Measurements from ENCODE around the gene IL27RA. TPM values are rescaled to one million over a fixed set of nuclear protein-coding genes. Genes with fewer than 3 reads are reported as not detected.

Gene IL27RA
- total RNA-seq, 2 experiments from 2014 or later: 5.2 to 9.0 TPM

- H3K4me3 ChIP-seq (ENCODE audit: low read depth, low read length, poor library complexity, severe bottlenecking): no peak overlapping the region
- BruUV-seq (replicated peaks): no TSS peak
- peaks cover 9% of the 10 kb centered on the region for H3K9me3 ChIP-seq (ENCODE audit: low read length)
- H3K79me2 ChIP-seq (ENCODE audit: insufficient read depth, low read depth, low read length): peaks cover 19% of the 10 kb centered on the region
- TF ChIP-seq CTCF (conservative IDR thresholded peaks at IDR 0.05; ENCODE audit: low read length) (no peak), EZH2phosphoT487 (IDR thresholded peaks at IDR 0.05; ENCODE audit: borderline replicate concordance, low read depth, low read length) (no peak)
- H2AFZ ChIP-seq (ENCODE audit: low read length): no peak overlapping the region
- H3K9me2 ChIP-seq (ENCODE audit: insufficient read depth, low read length): no peaks in the 10 kb centered on the region
- CTCF ChIA-PET (ENCODE audit: unreplicated experiment): no interaction called here
- intact Hi-C loops (cut with micrococcal nuclease; ENCODE audit: unreplicated experiment): no loop called here
- no peaks in the 10 kb centered on the region for H4K20me1 ChIP-seq (ENCODE audit: insufficient read depth, low read length)
- H3K4me2 ChIP-seq (ENCODE audit: low read length): no peak overlapping the region
- H3K27ac ChIP-seq (ENCODE audit: low read depth, low read length, poor library complexity, severe bottlenecking): no peak overlapping the region
- POLR2A ChIA-PET: interaction anchor here (0.7 to 0.9 kb wide), 2 partner anchors 9 kb away, joined by 5 to 7 read pairs; no protein-coding TSS in a partner anchor
- H3K4me1 ChIP-seq (ENCODE audit: insufficient read depth, low read length, poor library complexity, severe bottlenecking): peaks cover 9% of the 10 kb centered on the region
- DNase-seq (ENCODE audit: low spot score): no peak
- peaks cover 59% of the 10 kb centered on the region for H3K36me3 ChIP-seq (ENCODE audit: insufficient read depth, low read length)
Observed at GRCh38 chr19:13995878-13996765, 35.4 kb upstream of the IL27RA start.

- TF ChIP-seq EZH2phosphoT487 (IDR thresholded peaks at IDR 0.05; ENCODE audit: borderline replicate concordance, low read depth, low read length) (no peak), CTCF (conservative IDR thresholded peaks at IDR 0.05; ENCODE audit: low read length) (no peak)
- intact Hi-C loops (cut with micrococcal nuclease; ENCODE audit: unreplicated experiment): no loop called here
- Histone ChIP-seq H3K79me2 (ENCODE audit: insufficient read depth, low read depth, low read length) (peaks cover 29% of the 10 kb centered on the region), H3K4me1 (ENCODE audit: insufficient read depth, low read length, poor library complexity, severe bottlenecking) (peaks cover 18% of the 10 kb centered on the region), H3K9me3 (ENCODE audit: low read length) (peaks cover 9% of the 10 kb centered on the region), H3K9me2 (ENCODE audit: insufficient read depth, low read length) (no peaks in the 10 kb centered on the region), H3K27ac (ENCODE audit: low read depth, low read length, poor library complexity, severe bottlenecking) (no peak overlapping the region), H3K36me3 (ENCODE audit: insufficient read depth, low read length) (peaks cover 56% of the 10 kb centered on the region), H4K20me1 (ENCODE audit: insufficient read depth, low read length) (no peaks in the 10 kb centered on the region), H2AFZ (ENCODE audit: low read length) (no peak overlapping the region), H3K4me2 (ENCODE audit: low read length) (no peak overlapping the region), H3K4me3 (ENCODE audit: low read depth, low read length, poor library complexity, severe bottlenecking) (no peak overlapping the region)
- DNase-seq (ENCODE audit: low spot score): no peak
- no TSS peak for BruUV-seq (replicated peaks)
- CTCF ChIA-PET (ENCODE audit: unreplicated experiment): no interaction called here
- POLR2A ChIA-PET: no interaction called here
Observed at GRCh38 chr19:13996928-13997630, 34.5 kb upstream of the IL27RA start.

- Histone ChIP-seq H3K4me2 (ENCODE audit: low read length) (no peak overlapping the region), H4K20me1 (ENCODE audit: insufficient read depth, low read length) (no peaks in the 10 kb centered on the region), H2AFZ (ENCODE audit: low read length) (no peak overlapping the region), H3K4me1 (ENCODE audit: insufficient read depth, low read length, poor library complexity, severe bottlenecking) (peaks cover 23% of the 10 kb centered on the region), H3K9me3 (ENCODE audit: low read length) (peaks cover 9% of the 10 kb centered on the region), H3K36me3 (ENCODE audit: insufficient read depth, low read length) (peaks cover 50% of the 10 kb centered on the region), H3K27ac (ENCODE audit: low read depth, low read length, poor library complexity, severe bottlenecking) (no peak overlapping the region), H3K79me2 (ENCODE audit: insufficient read depth, low read depth, low read length) (peaks cover 34% of the 10 kb centered on the region), H3K9me2 (ENCODE audit: insufficient read depth, low read length) (no peaks in the 10 kb centered on the region), H3K4me3 (ENCODE audit: low read depth, low read length, poor library complexity, severe bottlenecking) (no peak overlapping the region)
- DNase-seq (ENCODE audit: low spot score): no peak
- intact Hi-C loops (cut with micrococcal nuclease; ENCODE audit: unreplicated experiment): no loop called here
- ChIA-PET CTCF (ENCODE audit: unreplicated experiment) (no interaction called here), POLR2A (no interaction called here)
- no TSS peak for BruUV-seq (replicated peaks)
- TF ChIP-seq EZH2phosphoT487 (IDR thresholded peaks at IDR 0.05; ENCODE audit: borderline replicate concordance, low read depth, low read length): no peak
- TF ChIP-seq CTCF (conservative IDR thresholded peaks at IDR 0.05; ENCODE audit: low read length): no peak
Observed at GRCh38 chr19:13997631-13997962, 34.0 kb upstream of the IL27RA start.

All from OCI-LY7 (cell line).